HepG2 (cell line): ENCODE data around the gene TCF25. TPM values are rescaled to one million over a fixed set of nuclear protein-coding genes. Genes with fewer than 3 reads are reported as not detected.

Source experiments
- BCLAF1 ChIP-seq: fragments of 450-650 bp; IDR thresholded peaks from 2 replicates; pipeline ENCODE4 v1.6.1; 2017; ENCODE audit warnings: mild to moderate bottlenecking
- CBFB ChIP-seq: sonication (generic); formaldehyde crosslinking; IDR thresholded peaks from 2 replicates; pipeline ENCODE4 v1.4.0; 2020; ENCODE audit warnings: missing genetic modification reagents
- CTCF ChIP-seq: sonication (generic); formaldehyde crosslinking; IDR thresholded peaks from 2 replicates; pipeline ENCODE4 v1.5.0; 2020; ENCODE audit warnings: mild to moderate bottlenecking, missing genetic modification reagents, moderate library complexity
- GABPB1 ChIP-seq: IDR thresholded peaks from 2 replicates; pipeline ENCODE4 v1.6.1; 2016; ENCODE audit warnings: mild to moderate bottlenecking, missing genetic modification reagents, moderate library complexity, missing compliant biosample characterization
- MED13 ChIP-seq: sonication (generic); formaldehyde crosslinking; IDR thresholded peaks from 2 replicates; pipeline ENCODE4 v1.5.0; 2020; ENCODE audit warnings: missing genetic modification reagents
- MLXIP ChIP-seq: sonication (generic); formaldehyde crosslinking; IDR thresholded peaks from 2 replicates; pipeline ENCODE4 v1.9.0; 2021; ENCODE audit warnings: missing genetic modification reagents, borderline replicate concordance
- NKX3-1 ChIP-seq: sonication (generic); formaldehyde crosslinking; IDR thresholded peaks from 2 replicates; pipeline ENCODE4 v1.5.0; 2020; ENCODE audit warnings: missing genetic modification reagents
- SUZ12 ChIP-seq: fragments of 150-350 bp; IDR thresholded peaks from 2 replicates; pipeline ENCODE4 v1.6.1; 2014; ENCODE audit warnings: low read depth, low read length
- THAP11 ChIP-seq: IDR thresholded peaks from 2 replicates; pipeline ENCODE4 v1.6.1; 2016; ENCODE audit warnings: missing biosample characterization, missing genetic modification reagents
- ZBTB37 ChIP-seq: sonication (generic); formaldehyde crosslinking; IDR thresholded peaks from 2 replicates; pipeline ENCODE4 v1.4.0; 2020; ENCODE audit warnings: mild to moderate bottlenecking, missing genetic modification reagents
- ZBTB7B ChIP-seq: sonication (generic); formaldehyde crosslinking; IDR thresholded peaks from 2 replicates; pipeline ENCODE4 v1.4.0; 2020; ENCODE audit warnings: missing genetic modification reagents
- ZC3H4 ChIP-seq: sonication (generic); formaldehyde crosslinking; IDR thresholded peaks from 2 replicates; pipeline ENCODE4 v1.4.0; 2020; ENCODE audit warnings: missing genetic modification reagents, borderline replicate concordance
- ZNF224 ChIP-seq: sonication (generic); formaldehyde crosslinking; IDR thresholded peaks from 2 replicates; pipeline ENCODE4 v1.5.0; 2020; ENCODE audit warnings: mild to moderate bottlenecking, missing genetic modification reagents
- ZNF274 ChIP-seq: sonication (generic); formaldehyde crosslinking; IDR thresholded peaks from 2 replicates; pipeline ENCODE4 v1.5.1; 2020; ENCODE audit warnings: mild to moderate bottlenecking, missing genetic modification reagents
- ZNF276 ChIP-seq: sonication (generic); formaldehyde crosslinking; IDR thresholded peaks from 2 replicates; pipeline ENCODE4 v1.4.0; 2020; ENCODE audit warnings: mild to moderate bottlenecking, low read depth, missing genetic modification reagents
- ZNF510 ChIP-seq: sonication (generic); formaldehyde crosslinking; IDR thresholded peaks from 2 replicates; pipeline ENCODE4 v1.4.0; 2020; ENCODE audit warnings: low read depth, mild to moderate bottlenecking, missing genetic modification reagents
- ZNF572 ChIP-seq: sonication (generic); formaldehyde crosslinking; IDR thresholded peaks from 2 replicates; pipeline ENCODE4 v1.5.1; 2020; ENCODE audit warnings: mild to moderate bottlenecking, missing genetic modification reagents
- ZNF597 ChIP-seq: sonication (generic); formaldehyde crosslinking; IDR thresholded peaks from 2 replicates; pipeline ENCODE4 v1.5.0; 2020; ENCODE audit warnings: missing genetic modification reagents
- ZNF792 ChIP-seq: IDR thresholded peaks from 2 replicates; pipeline ENCODE4 v1.6.1; 2016
- polyA plus RNA-seq, 8 experiments: library from polyadenylated mRNA; depleted of rRNA in 3 of 8; stranded (reverse) in 7 of 8; unstranded in 1 of 8; fragments of >200 nt; fragmentation: Illumina TruSeq in 4 of 8; extraction: Trizol in 4 of 8; gene quantifications; 2 replicates each; pipeline versions ENCODE4 v1.2.1 to v1.2.3, GENCODE V29; 2011 to 2016; ENCODE audit warnings: low read depth in 4 of 8, missing spikeins in 1 of 8, mixed read lengths in 1 of 8; ENCODE audit not compliant: insufficient read depth in 1 of 8
- total RNA-seq, 5 experiments: library from RNA; depleted of rRNA; stranded (reverse); fragments of >200 nt; fragmentation: Illumina TruSeq; extraction: Trizol; gene quantifications; 2 replicates each; pipeline ENCODE4 v1.2.3, GENCODE V29; 2016; ENCODE audit warnings: low read depth in 1 of 5

The TCF25 gene
- total and polyA plus RNA-seq, 2 of the 13 experiments (the other 11 are each of a cell fraction or from before 2014, with no cell fraction given) = 138 to 206 TPM

GRCh38 chr16:89949121-89949742 lies 75.8 kb downstream of the TCF25 start (continued):
- no peak for TF ChIP-seq ZNF597 (CRISPR knock-in tag)
- no peak for TF ChIP-seq ZBTB7B (CRISPR knock-in tag)
- TF ChIP-seq CTCF = 0 out of 2 replicates have a peak, but pooled peaks have one; percentile 13
- no peak for TF ChIP-seq CBFB (CRISPR knock-in tag)
- no peak for TF ChIP-seq ZNF224 (CRISPR knock-in tag)
- TF ChIP-seq BCLAF1 = no peak
- peak; percentile 42; the same call in 1 of the 2 replicates for TF ChIP-seq GABPB1
- no peak for TF ChIP-seq MED13 (CRISPR knock-in tag)
- no peak for TF ChIP-seq ZBTB37 (CRISPR knock-in tag)
- no peak for TF ChIP-seq ZC3H4 (CRISPR knock-in tag)
- no peak for TF ChIP-seq ZNF510
- no peak for TF ChIP-seq NKX3-1 (CRISPR knock-in tag)
- peak; percentile 31; the same call in 1 of the 2 replicates for TF ChIP-seq ZNF274 (CRISPR knock-in tag)
- TF ChIP-seq THAP11 (CRISPR knock-in tag) = no peak
- no peak for TF ChIP-seq ZNF572 (CRISPR knock-in tag)
- TF ChIP-seq ZNF792 (CRISPR knock-in tag) = no peak
- TF ChIP-seq MLXIP = no peak
- TF ChIP-seq ZNF276 (CRISPR knock-in tag) = no peak
- no peak for TF ChIP-seq SUZ12
